NK-92 (cell line): ENCODE data around the gene PAX1.

Experiments used
- DNase-seq: peaks from one replicate; lab custom pipeline; 2025; ENCODE audit not compliant: unreplicated experiment; lab: John Stamatoyannopoulos, UW

PAX1 gene

DNA sequence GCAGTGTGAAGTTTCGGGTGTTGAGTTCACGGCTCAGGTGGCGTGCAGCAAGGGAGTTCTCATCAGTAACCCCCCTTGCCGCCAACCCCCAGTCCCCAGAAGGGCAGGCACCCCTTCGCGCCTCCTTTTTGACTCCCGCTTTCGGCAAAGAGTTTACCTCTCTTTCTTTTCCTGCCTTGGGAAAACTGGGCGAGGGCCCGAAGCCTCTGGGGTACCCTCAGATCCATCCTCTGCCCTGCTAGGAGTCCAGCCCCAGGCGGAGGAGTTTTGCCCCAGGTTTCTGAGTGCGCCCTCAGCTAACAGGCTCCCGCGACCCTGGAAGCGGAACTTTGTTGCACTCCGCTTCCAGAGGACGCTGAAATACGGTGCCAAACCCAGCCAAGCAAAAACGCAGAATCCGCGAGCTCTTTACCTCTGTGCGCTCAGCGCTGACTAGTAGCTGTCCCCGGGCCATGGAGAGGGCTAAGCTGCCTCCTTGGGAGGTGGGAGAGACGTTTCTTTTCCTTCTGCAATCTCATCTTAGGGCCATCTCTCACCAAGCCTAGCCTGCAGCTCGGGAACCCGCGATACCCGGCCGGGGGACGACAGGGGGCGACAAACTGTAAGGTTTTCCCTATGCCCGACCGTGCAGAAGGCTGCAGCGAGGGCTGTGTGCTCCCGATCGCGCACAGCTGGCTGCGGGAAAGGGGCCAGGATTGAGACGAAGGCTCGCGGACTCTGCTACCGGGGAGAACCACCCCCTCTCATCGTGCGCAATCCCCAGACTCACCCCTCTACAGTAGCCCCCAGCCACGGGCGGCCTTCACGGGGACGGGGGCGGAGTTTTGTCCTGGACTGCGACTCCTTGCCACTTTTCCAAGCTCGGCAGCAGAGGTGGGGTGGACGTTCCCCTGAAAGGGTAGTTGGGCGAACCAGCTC is 2.7 kb upstream of the PAX1 start:
- DNase-seq = no peak

DNA sequence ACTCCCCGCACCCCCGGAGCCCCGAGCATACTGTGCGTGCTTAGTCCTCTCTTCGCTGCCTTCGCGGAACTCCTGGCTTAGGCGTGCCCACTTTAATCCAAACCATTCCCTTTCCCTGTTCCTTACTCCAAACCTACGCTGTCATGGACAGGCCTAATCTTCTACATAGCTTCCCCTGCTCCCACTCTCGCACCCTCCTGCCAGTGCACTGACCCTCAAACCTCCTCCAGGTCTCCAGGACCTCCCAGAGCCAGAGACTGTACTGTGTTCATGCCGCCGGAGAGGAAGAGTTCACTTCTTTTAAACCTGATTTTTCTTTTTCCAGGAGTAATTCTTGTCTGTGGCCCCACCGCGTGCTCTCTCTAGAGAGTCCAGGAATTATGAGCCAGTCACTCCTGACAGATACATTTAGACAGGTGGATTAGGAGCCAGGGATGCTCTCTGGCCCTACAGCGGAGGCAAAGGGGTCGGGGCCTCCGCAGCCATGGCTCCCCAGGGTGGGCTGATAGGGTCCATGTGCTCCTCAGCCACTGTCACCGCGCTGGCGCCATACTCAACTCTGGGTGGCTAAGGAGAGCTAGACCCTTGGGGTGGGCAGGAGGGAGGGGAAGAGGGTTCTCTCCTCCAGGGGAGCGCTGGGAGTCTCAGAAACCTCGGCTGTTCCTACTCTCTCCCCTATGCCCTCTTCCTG is 1.6 kb upstream of the PAX1 start:
- DNase-seq = no peak

DNA sequence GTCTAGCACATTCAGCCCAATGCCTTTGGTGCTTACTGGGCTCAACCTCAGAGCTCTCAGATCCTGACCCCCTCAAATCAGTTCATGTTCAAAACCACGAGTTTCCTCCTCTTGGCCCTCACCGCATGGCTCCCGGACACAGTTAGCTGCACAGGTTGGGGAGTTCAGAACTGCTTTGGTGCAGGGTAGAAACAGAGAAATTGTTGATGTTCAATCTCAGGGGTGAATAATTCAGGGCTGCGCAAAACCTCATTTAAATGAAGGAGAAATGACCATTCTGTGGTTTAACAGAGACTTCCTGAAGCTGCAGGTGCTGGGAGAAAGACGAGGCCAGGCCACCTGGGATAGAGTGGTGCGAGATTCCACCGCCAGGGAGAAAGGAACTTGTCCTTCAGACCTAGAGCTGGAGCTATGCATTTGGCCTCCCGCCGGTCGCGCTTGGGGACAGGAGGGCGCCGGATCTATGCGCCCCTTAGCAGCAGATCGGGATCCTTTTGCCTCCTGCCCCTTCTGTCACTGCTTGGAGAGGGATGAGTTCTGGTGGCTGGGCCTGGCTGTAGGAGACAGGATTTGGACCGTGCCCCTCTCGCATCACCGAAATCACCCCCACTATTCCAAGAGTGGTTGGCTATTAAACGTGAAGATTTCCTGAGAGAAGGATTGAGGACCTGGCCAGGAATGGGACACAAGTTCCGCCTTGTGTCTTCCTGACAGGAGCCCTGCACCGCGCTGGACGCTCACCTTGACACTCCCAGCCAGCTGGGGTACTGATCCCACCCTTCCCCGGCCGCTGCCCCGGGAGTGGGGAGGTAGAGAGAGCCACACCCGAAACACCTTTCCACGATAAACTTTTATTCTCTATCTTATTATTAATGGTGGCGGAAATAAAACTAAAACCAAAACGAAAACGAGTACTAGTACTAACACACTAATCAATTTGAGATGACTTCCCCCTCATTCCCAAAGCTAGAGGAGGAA is 767 bp upstream of the PAX1 start:
- no peak for DNase-seq

DNA sequence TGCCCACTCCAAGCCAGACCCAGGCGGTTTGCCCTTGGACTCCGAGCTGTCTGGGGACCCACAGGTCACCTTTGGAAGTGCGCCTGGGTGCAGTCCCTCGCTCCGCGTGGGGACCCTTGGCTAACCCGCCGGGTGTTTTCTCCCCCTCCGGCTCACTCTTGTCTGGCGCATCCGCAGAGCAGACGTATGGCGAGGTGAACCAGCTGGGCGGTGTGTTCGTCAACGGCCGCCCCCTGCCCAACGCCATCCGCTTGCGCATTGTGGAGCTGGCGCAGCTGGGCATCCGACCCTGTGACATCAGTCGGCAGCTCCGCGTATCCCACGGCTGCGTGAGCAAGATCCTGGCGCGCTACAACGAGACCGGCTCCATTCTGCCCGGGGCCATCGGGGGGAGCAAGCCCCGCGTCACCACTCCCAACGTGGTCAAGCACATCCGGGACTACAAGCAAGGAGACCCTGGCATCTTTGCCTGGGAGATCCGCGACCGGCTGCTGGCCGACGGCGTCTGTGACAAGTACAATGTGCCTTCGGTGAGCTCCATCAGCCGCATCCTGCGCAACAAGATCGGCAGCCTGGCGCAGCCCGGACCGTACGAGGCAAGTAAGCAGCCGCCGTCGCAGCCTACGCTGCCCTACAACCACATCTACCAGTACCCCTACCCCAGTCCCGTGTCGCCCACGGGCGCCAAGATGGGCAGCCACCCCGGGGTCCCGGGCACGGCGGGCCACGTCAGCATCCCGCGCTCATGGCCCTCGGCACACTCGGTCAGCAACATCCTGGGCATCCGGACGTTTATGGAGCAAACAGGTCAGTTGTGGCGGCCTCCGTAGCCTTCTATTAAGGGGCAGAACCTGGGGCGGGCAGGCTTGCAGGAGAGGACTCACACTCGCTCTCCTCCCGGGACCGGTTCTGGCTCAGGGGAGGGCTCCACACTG is 1.1 kb downstream of the PAX1 start:
- no peak for DNase-seq

DNA sequence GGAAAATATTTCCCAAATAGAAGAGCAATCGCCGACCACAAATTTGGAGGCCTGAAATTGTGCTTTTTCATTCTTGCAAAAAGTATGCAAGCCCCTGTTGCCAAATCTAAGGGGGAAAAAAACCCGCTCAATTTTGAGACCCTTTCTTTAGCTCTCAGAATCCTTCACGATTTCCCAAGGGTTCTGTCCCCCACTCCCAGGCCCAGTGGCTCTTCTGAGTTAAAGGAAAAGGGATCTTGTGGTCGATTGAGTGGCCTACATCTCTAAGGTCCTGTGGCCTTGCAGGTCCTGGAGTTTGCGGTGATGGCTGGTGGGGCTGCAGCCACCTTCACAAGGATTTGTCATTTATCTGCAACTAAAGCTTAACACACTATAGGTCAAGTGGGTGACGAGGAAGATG is 1.8 kb downstream of the PAX1 start:
- DNase-seq = no peak

DNA sequence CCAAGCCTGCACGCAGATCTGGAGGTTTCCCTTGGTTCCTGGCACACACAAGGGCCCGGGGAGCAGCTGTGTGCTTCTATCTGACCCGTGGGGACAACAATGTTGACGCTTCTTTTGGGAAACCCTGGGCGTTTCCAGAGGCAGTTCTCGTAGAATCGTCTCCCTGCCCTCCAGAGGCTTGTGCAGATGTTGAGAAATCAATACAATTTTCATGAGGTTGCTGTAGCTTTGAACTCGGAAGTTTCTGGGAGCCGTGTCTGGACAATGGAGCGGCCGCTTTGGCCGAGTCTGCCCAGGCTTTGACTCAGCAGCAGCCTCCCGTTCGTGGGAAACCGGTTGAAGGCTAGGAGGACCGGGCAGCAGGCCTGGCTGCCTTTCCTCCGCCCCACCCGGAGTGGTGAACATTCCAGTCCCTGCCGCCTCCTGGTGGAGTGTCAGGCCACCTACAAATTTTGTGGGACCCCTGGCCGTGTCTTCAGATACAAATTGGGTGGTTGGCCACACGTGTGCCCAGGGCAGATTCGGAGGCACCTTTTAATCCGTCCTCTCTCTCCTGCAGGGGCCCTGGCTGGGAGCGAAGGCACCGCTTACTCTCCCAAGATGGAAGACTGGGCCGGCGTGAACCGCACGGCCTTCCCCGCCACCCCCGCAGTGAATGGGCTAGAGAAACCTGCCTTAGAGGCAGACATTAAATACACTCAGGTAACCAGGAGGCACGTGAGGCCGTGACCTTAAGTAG is 2.7 kb downstream of the PAX1 start:
- no peak for DNase-seq

DNA sequence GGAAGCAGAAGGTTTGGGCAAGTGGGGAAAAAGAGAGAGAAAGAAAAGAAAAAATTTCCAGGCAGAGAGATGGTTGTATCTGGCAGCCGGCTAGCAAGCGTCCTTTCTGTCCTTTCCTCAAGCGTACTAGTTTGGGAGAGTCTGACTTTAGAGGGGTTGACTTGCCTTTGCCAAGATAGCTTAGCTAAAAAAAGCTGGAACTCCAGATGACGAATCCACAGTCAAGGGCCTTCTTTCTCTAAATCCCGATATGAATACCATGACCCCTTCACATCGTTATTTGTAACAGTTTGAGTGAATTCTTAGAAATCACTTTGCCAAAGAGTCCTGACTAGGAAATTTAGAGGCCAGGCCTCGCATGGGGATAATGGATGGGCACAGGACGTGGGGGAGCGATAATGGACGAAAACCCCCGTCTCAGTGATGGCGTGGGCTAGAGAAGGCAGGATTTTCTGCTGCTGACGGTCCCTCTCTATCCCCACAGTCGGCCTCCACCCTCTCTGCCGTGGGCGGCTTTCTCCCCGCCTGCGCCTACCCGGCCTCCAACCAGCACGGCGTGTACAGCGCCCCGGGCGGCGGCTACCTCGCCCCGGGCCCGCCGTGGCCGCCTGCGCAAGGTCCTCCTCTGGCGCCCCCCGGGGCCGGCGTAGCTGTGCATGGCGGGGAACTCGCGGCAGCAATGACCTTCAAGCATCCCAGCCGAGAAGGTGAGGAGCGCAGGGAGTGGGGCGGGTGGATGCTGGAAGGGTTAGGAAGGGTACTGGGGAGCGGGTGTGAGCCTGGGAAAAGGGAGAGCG is 3.5 kb downstream of the PAX1 start:
- DNase-seq = no peak

DNA sequence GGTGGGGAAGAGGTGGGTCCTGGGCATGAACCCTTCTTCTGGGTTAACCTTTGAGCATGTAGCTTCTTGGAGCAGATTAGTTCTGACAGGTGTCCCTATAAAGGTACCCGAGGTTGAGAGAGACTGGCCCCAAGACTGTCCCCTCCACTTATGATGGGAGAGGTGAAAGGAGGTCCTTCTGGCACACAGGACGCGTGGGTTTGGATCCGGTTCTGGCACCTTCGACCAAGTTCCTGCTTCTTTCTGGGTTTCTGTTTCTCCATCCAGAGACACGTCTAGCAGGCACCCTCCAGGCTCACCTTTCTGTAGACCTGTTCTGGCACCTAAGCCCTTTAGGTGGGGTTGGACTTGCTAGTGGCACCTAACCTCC is 4.1 kb downstream of the PAX1 start:
- no peak for DNase-seq

DNA sequence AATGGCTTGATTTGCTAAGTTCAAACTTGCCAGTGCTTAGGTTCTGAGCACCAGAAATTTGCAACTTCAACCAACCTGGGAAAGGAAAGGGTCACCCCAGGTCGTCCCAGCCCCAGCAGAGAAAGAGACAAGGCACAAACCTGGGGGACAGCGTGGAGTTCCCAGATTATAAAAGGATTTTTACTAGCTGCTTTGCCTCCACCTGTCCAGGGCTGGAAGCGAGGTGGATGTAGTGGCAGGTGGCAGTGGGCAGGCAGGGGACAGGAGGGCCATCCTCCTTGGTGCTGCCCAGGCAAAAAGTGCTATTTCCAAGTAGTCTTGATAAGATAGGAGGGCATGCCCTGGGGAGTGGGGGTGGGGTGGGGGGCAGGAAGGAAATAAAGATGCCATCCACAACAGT is 4.9 kb downstream of the PAX1 start:
- no peak for DNase-seq

DNA sequence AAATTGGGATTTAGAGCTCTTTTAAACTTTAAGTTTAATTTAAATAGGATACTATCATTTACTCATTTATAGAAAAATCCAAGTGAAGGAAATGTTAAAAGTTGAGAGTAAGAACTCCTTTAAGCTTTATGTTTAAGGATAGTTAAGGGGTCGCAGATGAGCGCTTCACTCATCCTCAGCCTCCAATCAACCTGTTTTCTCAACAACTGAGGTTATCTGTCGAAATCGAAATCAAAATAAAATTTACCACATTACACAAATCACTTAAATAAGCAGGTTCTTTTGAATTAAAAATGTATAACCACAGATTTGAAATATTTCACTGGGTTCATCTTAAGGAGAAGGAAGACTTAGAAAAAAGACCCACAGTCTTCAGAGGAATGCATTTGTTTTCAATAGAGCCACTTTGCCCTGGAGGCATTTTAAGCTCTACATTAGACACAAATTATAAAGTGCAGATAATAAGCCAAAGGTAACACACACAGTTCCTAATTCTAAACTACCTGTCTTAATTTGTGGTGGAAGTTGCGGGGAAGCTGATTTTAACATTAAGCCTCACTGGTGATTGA is 5.5 kb downstream of the PAX1 start:
- DNase-seq = no peak

DNA sequence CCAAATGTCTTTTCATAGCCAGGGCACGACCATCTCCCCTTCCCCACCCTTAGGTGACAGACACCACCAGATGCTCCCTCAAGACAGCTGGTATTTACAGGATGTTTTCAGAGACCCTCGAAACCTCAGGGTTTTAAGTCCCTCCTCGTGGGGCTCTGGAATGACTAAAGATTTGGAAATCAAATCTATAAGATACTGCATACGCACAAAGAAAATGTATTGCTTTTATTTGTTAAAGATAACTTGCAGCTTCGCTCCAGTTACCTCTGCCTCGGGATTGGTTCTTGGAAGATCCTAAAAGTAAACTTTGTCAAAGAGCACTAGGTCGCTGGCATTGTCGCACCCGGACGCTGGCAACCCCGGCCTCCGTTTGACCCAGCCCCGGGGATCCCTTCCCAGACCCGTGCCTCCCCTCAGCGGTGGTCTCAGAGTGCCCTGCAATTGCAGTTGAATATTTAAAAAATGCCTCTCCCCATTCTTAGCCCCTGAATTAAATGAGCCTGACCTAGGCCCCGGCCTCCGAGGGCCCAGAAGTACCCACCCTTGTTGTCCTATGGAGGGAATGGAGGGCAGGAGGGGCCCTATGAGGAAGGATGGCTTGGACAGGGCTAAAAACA is 7.1 kb downstream of the PAX1 start:
- DNase-seq = no peak

DNA sequence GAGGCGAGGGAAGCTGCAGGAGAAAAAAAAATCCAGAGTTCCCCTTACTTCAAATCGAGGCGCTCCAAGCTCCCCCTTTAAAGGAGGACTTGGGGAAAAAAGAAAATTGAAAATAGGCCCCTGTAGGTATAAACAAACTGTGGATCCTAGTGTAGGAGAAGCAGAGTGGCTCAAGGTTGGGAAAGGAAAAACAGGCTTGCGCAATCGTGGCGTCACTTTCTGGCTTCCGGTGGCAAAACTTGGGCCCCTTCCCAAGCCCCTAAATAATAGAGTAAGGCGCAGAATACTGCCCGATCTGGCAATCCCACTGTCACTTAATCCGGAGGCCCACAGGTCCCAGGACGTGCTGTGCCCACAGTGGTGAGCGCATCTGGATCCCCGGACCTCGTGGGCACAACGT is 8.0 kb downstream of the PAX1 start:
- no peak for DNase-seq

DNA sequence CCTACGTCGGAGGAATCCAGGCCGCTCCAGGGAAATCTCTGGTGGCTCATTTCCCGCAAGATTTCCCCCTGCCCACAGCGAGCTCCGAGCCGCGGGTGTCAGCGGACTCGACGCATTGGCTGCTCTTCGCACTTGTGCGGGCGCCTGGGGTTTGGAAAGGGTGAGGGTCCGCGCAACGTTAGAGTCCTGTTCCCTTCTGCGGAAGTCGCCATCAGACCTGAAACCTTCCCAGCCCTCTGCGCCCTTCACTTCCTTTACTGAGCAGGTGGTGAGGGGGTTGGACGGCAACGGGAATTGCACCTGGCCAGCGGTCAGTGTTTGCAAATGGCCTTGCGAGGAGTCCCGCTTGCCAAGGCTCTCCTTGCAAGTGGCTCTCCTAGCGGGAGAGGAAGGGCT is 8.4 kb downstream of the PAX1 start:
- no peak for DNase-seq

DNA sequence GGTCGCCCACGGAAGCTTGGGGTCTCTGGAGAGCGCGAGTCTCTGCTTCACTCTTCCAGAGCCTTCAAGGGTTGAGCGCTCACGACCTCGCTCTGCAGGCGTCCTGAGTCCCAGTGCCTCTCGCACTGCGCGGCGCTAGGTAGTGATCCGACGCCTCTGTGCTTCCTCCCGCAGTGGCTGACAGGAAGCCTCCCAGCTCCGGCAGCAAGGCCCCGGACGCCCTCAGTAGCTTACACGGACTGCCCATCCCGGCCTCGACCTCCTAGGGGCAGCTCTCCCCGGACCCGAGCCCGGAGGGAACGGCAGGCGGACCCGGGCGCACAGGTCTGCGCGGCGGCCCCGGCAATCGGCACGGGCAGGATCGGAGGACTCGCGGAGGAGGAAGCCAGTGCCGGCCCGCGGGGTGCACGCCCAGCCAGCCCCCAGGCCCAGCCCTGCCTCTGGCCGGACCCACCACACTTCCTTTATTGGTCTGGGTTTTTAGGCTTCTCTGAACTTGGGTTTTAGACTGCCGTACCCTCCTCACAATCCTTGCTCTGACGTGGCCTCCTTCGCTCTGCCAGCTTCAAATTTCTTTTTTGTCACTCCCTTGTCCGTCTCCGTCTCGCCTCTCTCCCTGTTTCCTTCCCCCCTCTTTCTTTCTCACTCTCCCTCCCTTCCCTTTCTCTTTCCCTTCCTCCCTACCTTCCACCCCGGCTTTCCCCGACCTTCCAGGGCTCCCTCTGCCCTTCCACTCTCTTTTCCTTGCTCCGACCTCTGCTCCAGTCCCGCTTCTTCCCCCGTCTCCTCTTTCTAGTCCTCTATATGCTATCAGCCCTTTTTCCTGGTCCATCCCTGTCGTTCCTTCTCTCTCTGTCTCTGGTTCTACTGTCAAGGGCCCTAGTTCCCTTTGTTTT is 9.1 kb downstream of the PAX1 start:
- DNase-seq = no peak

DNA sequence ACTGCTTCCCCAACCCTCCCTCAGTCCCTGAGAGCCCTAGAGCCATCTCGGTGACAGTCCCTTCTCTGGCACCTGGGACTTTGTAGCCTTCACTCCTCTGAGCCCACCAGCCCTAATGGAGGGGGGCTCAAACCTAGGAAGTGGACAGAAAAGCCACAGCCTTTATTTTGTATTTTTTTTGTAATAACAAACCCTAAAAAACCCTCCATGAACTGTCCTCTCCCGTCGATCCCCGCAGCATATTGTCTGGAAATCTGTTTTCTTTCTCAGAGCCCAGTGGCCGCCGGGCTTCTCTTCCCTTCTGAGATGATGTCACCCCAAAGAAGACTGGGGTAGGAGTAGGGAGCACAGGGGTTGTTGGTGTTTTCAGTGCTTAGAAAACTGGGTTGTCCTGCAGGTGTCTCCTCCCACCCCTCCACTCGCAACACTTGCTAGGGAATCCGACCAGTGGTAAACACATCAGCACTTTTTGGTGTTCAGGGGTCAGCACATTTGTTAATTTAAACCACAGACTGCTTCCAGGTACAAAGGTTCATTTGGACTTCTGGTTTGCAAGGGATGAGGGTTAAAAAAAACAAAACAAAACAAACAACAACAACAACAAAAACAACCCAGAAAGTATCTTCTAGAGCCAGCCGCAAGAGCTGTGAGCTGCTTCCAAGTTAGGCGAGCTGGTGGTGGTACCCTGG is 9.9 kb downstream of the PAX1 start:
- no peak for DNase-seq

DNA sequence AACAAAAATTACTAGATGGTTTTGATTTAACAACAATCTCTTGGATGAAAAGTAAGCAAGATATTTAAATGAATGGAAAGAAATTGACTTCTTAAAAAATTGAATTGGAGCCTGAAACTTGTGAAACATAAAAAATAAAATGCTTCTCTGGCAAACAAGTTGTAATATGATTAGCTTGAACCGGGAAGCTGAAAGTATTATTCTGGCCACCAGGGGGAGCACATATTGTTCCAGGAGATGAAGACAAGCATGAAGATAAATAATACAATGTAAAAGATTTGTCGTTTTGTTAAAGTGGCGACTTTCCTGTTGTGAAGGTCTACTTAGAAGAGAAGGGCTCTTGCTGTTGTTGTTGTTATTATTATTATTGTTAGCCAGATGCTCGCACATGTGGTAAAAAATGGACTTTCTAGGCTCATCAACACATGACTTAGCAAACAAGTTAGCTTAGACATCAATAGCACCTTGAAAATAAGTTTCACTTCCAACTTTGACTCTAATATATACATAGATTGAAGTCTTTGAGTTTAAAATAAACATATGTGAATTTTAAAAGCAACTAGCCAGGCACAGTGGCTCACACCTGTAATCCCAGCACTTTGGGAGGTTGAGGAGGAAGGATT is 14.2 kb downstream of the PAX1 start:
- no peak for DNase-seq
